Endothelial cell of umbilical vein (primary cell): ENCODE results near the gene ARHGEF6. TPM values are rescaled to one million over a fixed set of nuclear protein-coding genes. Genes with fewer than 3 reads are reported as not detected.

Experiments used
- BruUV-seq: library from RNA; stranded (reverse); fragments of 400-500 nt; replicated peaks from 2 replicates; lab custom pipeline; 2021; lab: Mats Ljungman, UMichigan
- CTCF ChIA-PET: fragments of 300-600, 350-600 bp; sonication (Branson Sonifier 250); formaldehyde crosslinking; loops from one replicate; lab custom pipeline; 2021; ENCODE audit warnings: antibody characterized with exemption, inconsistent platforms; lab: Charles Lee
- POLR2A ChIA-PET: fragments of 300-600, 350-600 bp; sonication (Branson Sonifier 250); formaldehyde crosslinking; loops from one replicate; lab custom pipeline; 2021; ENCODE audit warnings: antibody characterized with exemption, inconsistent platforms; lab: Charles Lee
- DNase-seq: peaks from one replicate; pipeline ENCODE4 v3.0.0-alpha.2; 2011; ENCODE audit warnings: low read depth, low spot score
- FAIRE-seq: peaks from 2 replicates; lab custom pipeline; 2011; peaks lifted over from hg19 to GRCh38; lab: Jason Lieb, UNC
- H2AFZ ChIP-seq: 2 replicates; pipeline ENCODE4 v1.6.0; 2012; ENCODE audit warnings: low read depth, low read length, control low read depth, inconsistent platforms
- H3K27ac ChIP-seq: 2 replicates; pipeline ENCODE4 v1.5.1; 2011; ENCODE audit warnings: low read depth, mild to moderate bottlenecking, control low read depth, low read length, moderate library complexity; ENCODE audit not compliant: insufficient read depth
- H3K27me3 ChIP-seq, 2 experiments: 2 replicates each; pipeline versions ENCODE4 v1.6.0 to v1.6.1; 2011; ENCODE audit warnings: low read length in 2 of 2, mixed read lengths in 1 of 2; ENCODE audit not compliant: control insufficient read depth in 2 of 2, insufficient read depth in 2 of 2
- H3K36me3 ChIP-seq, 2 experiments: 2 replicates in 1 of 2; 3 replicates in 1 of 2; pipeline ENCODE4 v1.5.1; 2011; ENCODE audit warnings: low read length in 2 of 2, mild to moderate bottlenecking in 1 of 2, moderate library complexity in 1 of 2; ENCODE audit not compliant: control insufficient read depth in 2 of 2, insufficient read depth in 2 of 2; ENCODE audit errors: extremely low read depth in 1 of 2
- H3K4me1 ChIP-seq: 3 replicates; pipeline ENCODE4 v1.5.1; 2011; ENCODE audit warnings: mild to moderate bottlenecking, low read length; ENCODE audit not compliant: control insufficient read depth, insufficient read depth; ENCODE audit errors: extremely low read depth
- H3K4me2 ChIP-seq: 2 replicates; pipeline ENCODE4 v1.6.1; 2011; ENCODE audit warnings: low read length, control low read depth, mixed read lengths; ENCODE audit not compliant: insufficient read depth
- H3K4me3 ChIP-seq, 3 experiments: fragments of 200-600 bp in 1 of 3; sonication (generic), shearing (Covaris generic) in 1 of 3; replicated peaks in 1 of 3; 2 replicates each; pipeline ENCODE4 v1.5.1; 2011 to 2016; ENCODE audit warnings: control low read depth in 3 of 3, low read length in 3 of 3, mild to moderate bottlenecking in 2 of 3, inconsistent platforms in 1 of 3, low read depth in 1 of 3, moderate library complexity in 1 of 3; ENCODE audit not compliant: insufficient read depth in 1 of 3
- H3K79me2 ChIP-seq: 2 replicates; pipeline ENCODE4 v1.6.0; 2012; ENCODE audit warnings: low read length, inconsistent platforms; ENCODE audit not compliant: control insufficient read depth, insufficient read depth
- H3K9ac ChIP-seq: replicated peaks from 2 replicates; pipeline ENCODE3; 2011; ENCODE audit warnings: low read length, control low read depth; ENCODE audit not compliant: insufficient read depth; ENCODE audit errors: extremely low read depth
- H3K9me1 ChIP-seq: replicated peaks from 3 replicates; pipeline ENCODE4 v1.6.0; 2011; ENCODE audit warnings: mild to moderate bottlenecking, low read length; ENCODE audit not compliant: control insufficient read depth, insufficient read depth; ENCODE audit errors: extremely low read depth
- H3K9me3 ChIP-seq: replicated peaks from 2 replicates; pipeline ENCODE4 v1.5.1; 2012; ENCODE audit warnings: low read length, inconsistent platforms; ENCODE audit not compliant: control insufficient read depth, insufficient read depth
- H4K20me1 ChIP-seq: replicated peaks from 2 replicates; pipeline ENCODE3; 2011; ENCODE audit warnings: mild to moderate bottlenecking, low read length; ENCODE audit not compliant: control insufficient read depth, insufficient read depth; ENCODE audit errors: extremely low read depth
- EZH2 ChIP-seq: IDR thresholded peaks from 2 replicates; pipeline ENCODE4 v1.6.1; 2012; ENCODE audit warnings: borderline replicate concordance, low read depth, mild to moderate bottlenecking, moderate library complexity, low read length, inconsistent platforms; ENCODE audit not compliant: severe bottlenecking
- FOS ChIP-seq: IDR thresholded peaks from 2 replicates; pipeline ENCODE4 v1.6.1; 2011; ENCODE audit warnings: mild to moderate bottlenecking, low read length, moderate library complexity, borderline replicate concordance; ENCODE audit not compliant: insufficient read depth
- GATA2 ChIP-seq: IDR thresholded peaks from 2 replicates; pipeline ENCODE4 v1.7.0; 2011; ENCODE audit warnings: low read depth, mild to moderate bottlenecking, moderate library complexity, mixed read lengths, low read length; ENCODE audit not compliant: insufficient read length, insufficient read depth
- JUN ChIP-seq: IDR thresholded peaks from 2 replicates; pipeline ENCODE4 v1.6.1; 2011; ENCODE audit warnings: borderline replicate concordance, low read depth; ENCODE audit not compliant: insufficient read length, insufficient read depth
- MYC ChIP-seq: IDR thresholded peaks from one replicate; pipeline ENCODE4 v1.6.1; 2011; ENCODE audit warnings: mild to moderate bottlenecking, low read depth, low read length
- POLR2A ChIP-seq: IDR thresholded peaks from 2 replicates; pipeline ENCODE4 v1.6.1; 2012; ENCODE audit warnings: low read depth, mild to moderate bottlenecking, control low read depth, low read length
- POLR2AphosphoS5 ChIP-seq: IDR thresholded peaks from 2 replicates; pipeline ENCODE4 v1.6.1; 2012; ENCODE audit warnings: low read depth, mild to moderate bottlenecking, control low read depth, low read length, moderate library complexity; ENCODE audit not compliant: insufficient read depth
- dilution Hi-C: fragments of 300-500 bp; cut with MboI; formaldehyde crosslinking; loops from one replicate; pipeline ENCODE4 v1.15.0; 2019; ENCODE audit warnings: low sequenced_read_pairs; ENCODE audit not compliant: extremely low pct_ligation_motif_present
- intact Hi-C: fragments of 100-400 bp; cut with micrococcal nuclease; formaldehyde crosslinking; loops from one replicate; pipeline ENCODE4 v1.10.0; 2022
- polyA plus RNA-seq, 4 experiments: library from polyadenylated mRNA; depleted of rRNA in 3 of 4; stranded (reverse) in 3 of 4; unstranded in 1 of 4; fragments of >200 nt; gene quantifications; 2 replicates each; pipeline versions ENCODE4 v1.2.1 to v1.2.3, GENCODE V29; 2011 to 2012; ENCODE audit warnings: missing spikeins in 1 of 4
- total RNA-seq: library from RNA; stranded (reverse); gene quantifications from 2 replicates; pipeline ENCODE4 v1.2.3, GENCODE V29; 2021
- TF ChIP-seq, protein P1 (sequence below), 2 donors: IDR thresholded peaks; 1 replicate in 1 of 2; 2 replicates in 1 of 2; pipeline ENCODE4 v1.5.1; 2011; ENCODE audit warnings: low read length in 2 of 2, mild to moderate bottlenecking in 2 of 2, moderate library complexity in 2 of 2, control low read depth in 1 of 2, inconsistent platforms in 1 of 2, low read depth in 1 of 2; ENCODE audit not compliant: insufficient read depth in 1 of 2; ENCODE audit errors: extremely low read depth in 1 of 2
- TF ChIP-seq, protein P2 (sequence below): IDR thresholded peaks from 2 replicates; pipeline ENCODE4 v1.6.1; 2011; ENCODE audit not compliant: insufficient read depth, insufficient read length

Gene ARHGEF6
- total and polyA plus RNA-seq, 2 donors (not counting 3 experiments of a cell fraction or from before 2014, with no cell fraction given), result 4.9 to 6.4 TPM

DNA sequence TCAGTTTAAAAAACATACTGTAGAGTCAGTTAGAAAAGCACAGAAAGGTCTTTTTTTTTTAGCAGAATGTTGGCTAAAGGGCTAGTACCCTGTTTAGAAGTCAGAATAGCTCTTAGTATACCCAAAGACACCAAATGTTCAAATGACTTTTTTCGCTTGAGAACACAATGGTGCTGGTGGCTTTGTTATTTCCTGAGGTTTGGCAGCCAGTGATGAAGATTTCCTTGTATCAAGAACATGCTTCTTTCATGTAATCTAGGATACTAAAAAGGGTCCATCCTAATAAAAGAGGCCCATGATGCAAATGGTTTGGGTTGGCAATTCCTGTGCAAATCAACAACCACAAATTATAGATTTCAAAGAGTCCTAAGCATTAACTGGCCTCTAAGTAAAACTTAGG is 153.8 kb downstream of the ARHGEF6 start:
- H4K20me1 ChIP-seq, result no peaks in the 10 kb centered on the region
- H3K9me3 ChIP-seq, result no peaks in the 10 kb centered on the region
- H3K27me3 ChIP-seq, result no peaks in the 10 kb centered on the region
- BruUV-seq, result no TSS peak
- H3K36me3 ChIP-seq, result no peaks in the 10 kb centered on the region
- no peaks in the 10 kb centered on the region for H3K79me2 ChIP-seq
- intact Hi-C loops, result no loop called here
- no peak for FAIRE-seq
- TF ChIP-seq, protein P1, sequence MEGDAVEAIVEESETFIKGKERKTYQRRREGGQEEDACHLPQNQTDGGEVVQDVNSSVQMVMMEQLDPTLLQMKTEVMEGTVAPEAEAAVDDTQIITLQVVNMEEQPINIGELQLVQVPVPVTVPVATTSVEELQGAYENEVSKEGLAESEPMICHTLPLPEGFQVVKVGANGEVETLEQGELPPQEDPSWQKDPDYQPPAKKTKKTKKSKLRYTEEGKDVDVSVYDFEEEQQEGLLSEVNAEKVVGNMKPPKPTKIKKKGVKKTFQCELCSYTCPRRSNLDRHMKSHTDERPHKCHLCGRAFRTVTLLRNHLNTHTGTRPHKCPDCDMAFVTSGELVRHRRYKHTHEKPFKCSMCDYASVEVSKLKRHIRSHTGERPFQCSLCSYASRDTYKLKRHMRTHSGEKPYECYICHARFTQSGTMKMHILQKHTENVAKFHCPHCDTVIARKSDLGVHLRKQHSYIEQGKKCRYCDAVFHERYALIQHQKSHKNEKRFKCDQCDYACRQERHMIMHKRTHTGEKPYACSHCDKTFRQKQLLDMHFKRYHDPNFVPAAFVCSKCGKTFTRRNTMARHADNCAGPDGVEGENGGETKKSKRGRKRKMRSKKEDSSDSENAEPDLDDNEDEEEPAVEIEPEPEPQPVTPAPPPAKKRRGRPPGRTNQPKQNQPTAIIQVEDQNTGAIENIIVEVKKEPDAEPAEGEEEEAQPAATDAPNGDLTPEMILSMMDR (IDR thresholded peaks at IDR 0.05; ENCODE audit: extremely low read depth in 1 of 2, insufficient read depth in 1 of 2, low read depth in 1 of 2, low read length in 2 of 2), result no peak
- TF ChIP-seq FOS, result no peak
- no peak for TF ChIP-seq MYC
- TF ChIP-seq, protein P2, sequence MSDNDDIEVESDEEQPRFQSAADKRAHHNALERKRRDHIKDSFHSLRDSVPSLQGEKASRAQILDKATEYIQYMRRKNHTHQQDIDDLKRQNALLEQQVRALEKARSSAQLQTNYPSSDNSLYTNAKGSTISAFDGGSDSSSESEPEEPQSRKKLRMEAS, result no peak
- TF ChIP-seq JUN, result no peak
- no peak for TF ChIP-seq GATA2
- no peak for TF ChIP-seq POLR2AphosphoS5
- TF ChIP-seq EZH2, result no peak
- TF ChIP-seq POLR2A, result no peak
- no peak overlapping the region for H2AFZ ChIP-seq
- dilution Hi-C loops, result no loop called here
- H3K4me3 ChIP-seq, result no peak overlapping the region
- ChIA-PET CTCF (no interaction called here), POLR2A (no interaction called here)
- H3K4me2 ChIP-seq, result no peak overlapping the region
- H3K4me1 ChIP-seq, result no peaks in the 10 kb centered on the region
- no peak overlapping the region for H3K27ac ChIP-seq
- no peak overlapping the region for H3K9ac ChIP-seq
- H3K9me1 ChIP-seq, result no peaks in the 10 kb centered on the region
- no peak for DNase-seq
